Pulmonary artery endothelial cell (primary cell): ENCODE results near the gene PTPN7. TPM values are rescaled to one million over a fixed set of nuclear protein-coding genes. Genes with fewer than 3 reads are reported as not detected.
"Not testable (repeated sequence)": the region's sequence is repeated elsewhere in the genome, so short reads cannot be mapped to it uniquely, and the experiment has no call there.

Experiments used
- DNase-seq: peaks from one replicate; pipeline ENCODE4 v3.0.0-alpha.2; 2011; ENCODE audit warnings: low read depth, low spot score
- total RNA-seq: library from RNA; depleted of rRNA; stranded (reverse); fragments of >200 nt; gene quantifications from 2 replicates; pipeline ENCODE4 v1.2.3, GENCODE V29; 2014

The PTPN7 gene
- 0.40 TPM in 1 of 2 replicates, not detected in the other for total RNA-seq

- no peak for DNase-seq
Observed at GRCh38 chr1:202160377-202160940, at the start of gene PTPN7. Gene PTPN7 (minus strand): TSS chr1:202160602. CDS start chr1:202159402, 1,200 bp downstream.

GRCh38 chr1:202208351-202208857, 48.0 kb upstream of the PTPN7 start:
- no peak for DNase-seq

GRCh38 chr1:202207292-202207691, 46.9 kb upstream of the PTPN7 start:
- peak; percentile 45 for DNase-seq

GRCh38 chr1:202205523-202206190, 45.3 kb upstream of the PTPN7 start:
- no peak for DNase-seq

GRCh38 chr1:202204065-202204464, 43.7 kb upstream of the PTPN7 start:
- DNase-seq = no peak

- DNase-seq = no peak
Observed at GRCh38 chr1:202203238-202204039, 43.0 kb upstream of the PTPN7 start.

GRCh38 chr1:202202500-202203168, 42.2 kb upstream of the PTPN7 start:
- DNase-seq = no peak

- DNase-seq = no peak
Observed at GRCh38 chr1:202201971-202202370, 41.6 kb upstream of the PTPN7 start.

GRCh38 chr1:202201266-202201665, 40.9 kb upstream of the PTPN7 start:
- no peak for DNase-seq

GRCh38 chr1:202200669-202201068, 40.3 kb upstream of the PTPN7 start:
- DNase-seq = no peak

- no peak for DNase-seq
Observed at GRCh38 chr1:202200112-202200548, 39.7 kb upstream of the PTPN7 start.

- no peak for DNase-seq
Observed at GRCh38 chr1:202199040-202199889, 38.9 kb upstream of the PTPN7 start.

- DNase-seq = no peak
Observed at GRCh38 chr1:202198366-202198724, 37.9 kb upstream of the PTPN7 start.

GRCh38 chr1:202197653-202198365, 37.4 kb upstream of the PTPN7 start:
- DNase-seq = no peak

- no peak for DNase-seq
Observed at GRCh38 chr1:202194328-202194648, 33.9 kb upstream of the PTPN7 start.

GRCh38 chr1:202193614-202194327, 33.4 kb upstream of the PTPN7 start, which contains the start of gene LGR6:
Gene LGR6 (plus strand): TSS chr1:202193799. CDS start chr1:202193990, 191 bp downstream.
- no peak for DNase-seq

- no peak for DNase-seq
Observed at GRCh38 chr1:202192770-202193613, 32.6 kb upstream of the PTPN7 start.

- DNase-seq = not testable (repeated sequence)
Observed at GRCh38 chr1:202191391-202191790, 31.0 kb upstream of the PTPN7 start.
